M059J (cell line): ENCODE measurements around the gene RGS18. TPM values are rescaled to one million over a fixed set of nuclear protein-coding genes. Genes with fewer than 3 reads are reported as not detected.
"Not testable (repeated sequence)": the region's sequence is repeated elsewhere in the genome, so short reads cannot be mapped to it uniquely, and the experiment has no call there.

ENCODE experiments used
- DNase-seq: peaks from one replicate; pipeline ENCODE4 v3.0.0-alpha.2; 2012; ENCODE audit warnings: low read depth
- total RNA-seq: library from RNA; depleted of rRNA; stranded (reverse); fragments of >200 nt; shearing (Covaris generic); gene quantifications from 2 replicates; pipeline ENCODE4 v1.2.3, GENCODE V29; 2014; rRNA removed

The RGS18 gene, protein sequence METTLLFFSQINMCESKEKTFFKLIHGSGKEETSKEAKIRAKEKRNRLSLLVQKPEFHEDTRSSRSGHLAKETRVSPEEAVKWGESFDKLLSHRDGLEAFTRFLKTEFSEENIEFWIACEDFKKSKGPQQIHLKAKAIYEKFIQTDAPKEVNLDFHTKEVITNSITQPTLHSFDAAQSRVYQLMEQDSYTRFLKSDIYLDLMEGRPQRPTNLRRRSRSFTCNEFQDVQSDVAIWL
- total RNA-seq = not detected in 2 replicates

DNA sequence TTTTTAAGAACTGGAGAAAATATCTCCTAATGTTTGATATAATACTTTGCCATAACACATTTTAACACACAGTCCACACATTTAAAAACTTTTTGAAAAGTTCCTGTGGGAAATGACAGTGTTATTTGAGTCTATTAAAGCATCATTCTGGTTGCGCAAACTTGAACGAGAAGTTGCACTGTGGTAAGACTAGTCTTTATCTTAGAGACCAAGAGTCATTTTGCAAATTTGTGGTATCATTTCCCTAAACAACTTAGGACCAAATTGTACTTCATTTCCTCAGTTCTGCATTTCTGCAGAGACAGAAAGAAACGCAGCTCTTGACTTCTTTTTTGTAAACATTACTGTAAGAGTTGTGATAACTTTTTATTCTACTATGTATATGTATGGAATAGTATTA, at the start of gene RGS18:
RGS18 (plus strand) TSS at position 282 of the 400 bp plus-strand sequence. CDS start 176 bp downstream, outside the sequence.
- DNase-seq = no peak

GRCh38 chr1:192109576-192109975, 48.7 kb upstream of the RGS18 start:
- DNase-seq = no peak

GRCh38 chr1:192115000-192115399, 43.3 kb upstream of the RGS18 start:
- no peak for DNase-seq

DNA sequence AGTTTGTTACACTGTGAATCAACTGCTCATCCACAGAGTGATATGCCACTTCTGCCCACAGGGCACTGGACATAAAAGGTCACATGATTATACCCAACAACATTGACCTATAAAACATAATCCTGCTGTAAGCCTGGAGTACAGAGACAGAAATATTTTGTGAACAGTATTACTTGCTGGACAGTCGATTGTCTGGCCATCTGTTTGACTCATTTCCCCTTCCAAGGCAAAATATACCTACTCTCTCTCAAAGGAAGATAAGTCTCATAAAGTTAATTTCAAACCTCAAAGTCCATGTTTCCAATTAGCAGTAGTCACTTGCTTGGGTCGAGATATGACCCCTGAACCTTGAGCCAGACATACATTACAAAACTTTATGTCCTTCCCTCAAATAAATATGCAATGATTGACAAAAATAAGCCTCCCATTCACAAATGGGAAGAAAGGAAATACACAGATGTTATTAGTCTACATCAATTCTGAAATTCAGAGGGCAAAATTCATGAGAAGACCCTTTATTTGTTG, 39.3 kb upstream of the RGS18 start:
- DNase-seq = no peak

GRCh38 chr1:192119701-192120100, 38.6 kb upstream of the RGS18 start:
- DNase-seq = no peak

DNA sequence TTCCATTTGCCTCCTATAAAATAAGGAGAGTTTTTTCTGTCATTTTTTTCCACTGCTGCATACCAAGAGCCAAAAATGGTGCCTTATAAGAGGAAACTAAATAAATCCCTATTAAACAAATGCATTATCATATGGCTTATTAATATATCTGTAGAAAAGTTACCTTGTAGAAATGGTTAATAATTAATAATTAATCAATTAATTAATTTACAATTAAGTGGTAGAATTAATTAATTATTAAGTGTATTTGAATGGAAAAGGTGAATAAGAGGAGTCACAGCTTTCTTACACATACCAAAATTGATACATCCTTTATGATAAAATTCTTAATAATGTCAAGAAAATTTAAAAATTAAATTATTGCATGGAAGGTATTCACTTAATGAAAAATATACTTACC, 35.6 kb upstream of the RGS18 start:
- no peak for DNase-seq

DNA sequence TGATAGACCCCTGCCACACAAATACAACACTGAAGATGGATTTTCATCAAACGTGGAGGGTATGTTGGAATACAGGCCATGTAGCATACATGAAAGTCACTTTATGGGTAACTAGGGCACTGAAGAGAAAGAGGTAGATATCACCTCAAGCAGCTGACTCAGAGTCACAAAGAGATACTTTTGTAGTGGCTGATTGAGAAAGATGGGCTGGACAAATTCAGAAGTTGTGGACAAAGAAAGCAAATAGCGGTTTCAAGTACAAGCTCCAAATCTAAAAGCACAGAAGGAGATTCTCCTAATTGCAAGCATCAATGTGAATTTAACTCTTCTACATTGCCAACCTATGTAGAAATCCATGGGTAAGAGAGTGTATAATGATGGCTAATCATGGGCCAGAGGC, 35.0 kb upstream of the RGS18 start:
- DNase-seq = no peak

- DNase-seq = no peak
These were observed 32.1 kb upstream of the RGS18 start for GRCh38 chr1:192126030-192126619.

DNA sequence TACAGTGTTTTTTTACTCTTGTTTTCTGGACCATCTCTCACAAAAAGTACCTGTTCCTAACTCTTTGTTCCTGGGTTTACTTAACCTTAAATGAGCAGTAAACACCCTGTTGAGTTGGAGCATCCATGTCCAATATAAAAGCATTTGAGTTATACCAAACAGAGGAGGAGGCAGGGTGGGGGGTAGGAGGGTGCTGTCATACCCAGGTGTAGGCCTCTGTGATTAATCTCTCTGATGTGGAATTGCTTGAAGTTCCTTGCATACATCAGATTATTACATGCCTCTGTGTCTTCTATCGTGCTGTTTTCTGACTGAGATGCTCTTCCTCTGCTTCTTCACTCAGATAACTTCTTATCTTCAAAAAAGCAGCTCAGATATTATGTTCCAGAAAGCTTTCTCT, 28.1 kb upstream of the RGS18 start:
- DNase-seq = no peak

GRCh38 chr1:192130865-192131264, 27.4 kb upstream of the RGS18 start:
- DNase-seq = not testable (repeated sequence)

DNA sequence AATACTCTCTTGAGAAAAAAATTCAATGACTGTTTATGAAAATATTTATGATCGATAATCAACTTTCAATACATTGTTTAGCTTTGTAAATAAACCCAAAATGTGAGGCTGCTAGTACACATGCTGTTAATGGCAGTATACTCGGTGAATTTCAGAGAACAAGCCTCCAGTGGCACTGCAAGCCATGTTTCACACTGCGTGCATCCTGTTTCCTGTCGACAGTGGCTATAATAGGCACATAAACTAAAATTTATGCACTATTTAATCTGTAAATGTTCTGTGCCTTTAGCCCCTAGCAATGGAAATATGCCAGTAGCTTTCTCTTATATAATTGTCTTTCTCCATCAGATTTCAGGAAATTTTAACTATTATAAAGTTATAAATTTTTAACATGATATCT, 26.3 kb upstream of the RGS18 start:
- DNase-seq = no peak

DNA sequence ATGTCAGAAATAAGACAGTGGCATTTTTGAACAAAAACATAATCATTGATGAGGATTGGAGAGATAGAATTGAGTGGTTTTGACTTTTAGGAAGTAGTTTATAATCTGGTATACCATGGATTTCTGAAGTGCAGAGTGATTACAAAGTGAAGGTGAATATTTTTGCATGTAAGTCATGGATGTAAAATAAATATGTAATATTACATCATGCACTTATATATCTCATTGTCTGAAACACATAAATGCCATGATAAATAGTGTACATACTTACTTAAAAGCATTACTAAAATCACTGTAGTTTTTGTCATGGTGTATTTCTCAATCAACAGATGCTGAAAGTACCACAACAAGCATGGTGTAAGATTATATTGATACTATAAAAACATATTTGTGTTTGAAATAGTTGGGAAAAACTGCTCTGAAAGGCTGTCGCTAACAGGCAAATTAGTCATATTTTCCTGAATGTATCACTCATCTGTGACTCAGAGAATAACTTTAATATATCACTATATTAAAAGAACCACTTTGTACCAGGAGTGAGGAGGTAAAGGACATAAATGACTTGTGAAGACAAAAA, 24.8 kb upstream of the RGS18 start:
- DNase-seq = peak; percentile 8

GRCh38 chr1:192140382-192140781, 17.9 kb upstream of the RGS18 start:
- peak; percentile 12 for DNase-seq

- DNase-seq = no peak
These were observed 11.0 kb upstream of the RGS18 start for GRCh38 chr1:192147221-192147620.

- DNase-seq = no peak
These were observed 10.6 kb upstream of the RGS18 start for GRCh38 chr1:192147696-192148095.

DNA sequence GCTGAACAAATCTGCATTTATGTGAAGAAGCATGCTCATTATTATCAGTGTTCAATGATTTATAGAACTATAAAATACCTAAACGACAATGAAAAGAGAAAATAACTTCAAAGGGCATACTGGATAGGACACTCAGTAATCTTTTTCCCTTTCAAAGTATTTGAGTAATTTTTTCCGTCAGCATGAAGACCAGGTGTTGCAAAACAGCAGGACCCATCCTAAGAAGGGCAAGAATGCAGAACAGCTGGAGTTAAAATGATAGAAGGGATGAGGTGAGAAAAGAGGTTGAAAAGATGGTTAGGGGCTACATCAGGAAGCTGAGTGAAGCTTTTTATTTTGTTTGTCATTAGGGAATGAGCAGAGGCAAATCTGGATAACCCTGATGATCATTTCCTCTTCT, 7.1 kb upstream of the RGS18 start:
- no peak for DNase-seq

GRCh38 chr1:192153276-192153675, 5.0 kb upstream of the RGS18 start:
- DNase-seq = peak; percentile 26

DNA sequence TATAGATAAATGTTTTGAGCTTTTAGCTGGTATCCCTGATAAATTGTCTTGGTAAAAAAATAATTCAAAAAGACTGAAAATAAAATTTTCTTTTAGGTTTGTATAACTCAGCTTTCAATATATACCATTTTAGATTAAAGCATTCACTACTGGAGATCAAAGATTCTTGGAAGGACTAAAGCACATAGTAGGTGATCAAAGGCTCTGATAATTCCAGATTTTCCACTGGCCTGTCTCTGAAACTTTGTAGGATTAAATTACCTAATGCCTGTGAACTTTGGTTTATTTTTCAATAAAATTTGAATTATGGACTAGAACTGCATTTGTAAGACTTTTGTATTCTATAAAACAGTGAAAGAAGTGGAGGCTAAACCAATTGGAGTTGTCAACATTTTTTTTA, 1.2 kb upstream of the RGS18 start:
- DNase-seq = no peak

- DNase-seq = no peak
These were observed 752 bp downstream of the RGS18 start for GRCh38 chr1:192159014-192159413.

- no peak for DNase-seq
These were observed 1.5 kb downstream of the RGS18 start for GRCh38 chr1:192159781-192160180.

DNA sequence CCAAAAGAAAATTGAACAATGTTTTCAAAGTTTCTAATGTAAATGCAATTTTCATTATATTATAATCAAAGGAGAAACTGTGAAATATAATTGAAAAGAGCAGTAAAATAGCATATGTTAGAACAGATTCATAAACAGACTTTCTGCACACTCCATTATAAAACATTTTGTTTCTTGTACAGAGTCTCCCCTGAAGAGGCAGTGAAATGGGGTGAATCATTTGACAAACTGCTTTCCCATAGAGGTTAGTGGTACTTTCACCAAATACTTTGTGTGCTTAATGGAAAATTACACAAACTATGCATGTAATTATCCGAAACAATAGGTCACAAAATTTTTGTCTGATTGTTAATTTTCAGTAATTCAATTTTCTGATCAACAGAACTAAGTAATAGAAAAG, 1.9 kb downstream of the RGS18 start:
- DNase-seq = no peak

- no peak for DNase-seq
These were observed 3.7 kb downstream of the RGS18 start for GRCh38 chr1:192161976-192162375.

- DNase-seq = no peak
These were observed 4.1 kb downstream of the RGS18 start for GRCh38 chr1:192162376-192162775.
